HG02884 (cell line): ENCODE results near the gene GJD3.
"Not testable (repeated sequence)": the region's sequence is repeated elsewhere in the genome, so short reads cannot be mapped to it uniquely, and the experiment has no call there.

Experiments used
- ATAC-seq: cut with Tn5 transposase; IDR thresholded peaks from one replicate; pipeline ENCODE4 v1.9.1; 2021; ENCODE audit warnings: mild to moderate bottlenecking, moderate library complexity; ENCODE audit not compliant: unreplicated experiment

GJD3 gene

GRCh38 chr17:40364121-40364861 lies at the start of gene GJD3:
Gene GJD3, minus strand, starts transcription at chr17:40364737. Its CDS starts 922 bp downstream, at chr17:40363815.
- ATAC-seq: no peak

- ATAC-seq: not testable (repeated sequence)
Measured at GRCh38 chr17:40414312-40414711, 49.8 kb upstream of the GJD3 start.

- ATAC-seq: no peak
Measured at GRCh38 chr17:40412880-40413279, 48.3 kb upstream of the GJD3 start.

GRCh38 chr17:40411821-40412220 lies 47.3 kb upstream of the GJD3 start:
- ATAC-seq: no peak

GRCh38 chr17:40410082-40410481 lies 45.5 kb upstream of the GJD3 start:
- no peak for ATAC-seq

GRCh38 chr17:40409540-40409939 lies 45.0 kb upstream of the GJD3 start:
- not testable (repeated sequence) for ATAC-seq

GRCh38 chr17:40407460-40407859 lies 42.9 kb upstream of the GJD3 start:
- no peak for ATAC-seq

- ATAC-seq: no peak
Measured at GRCh38 chr17:40404003-40404402, 39.5 kb upstream of the GJD3 start.

- ATAC-seq: no peak
Measured at GRCh38 chr17:40402668-40403067, 38.1 kb upstream of the GJD3 start.

- no peak for ATAC-seq
Measured at GRCh38 chr17:40399185-40399584, 34.6 kb upstream of the GJD3 start.

- ATAC-seq: not testable (repeated sequence)
Measured at GRCh38 chr17:40386555-40386954, 22.0 kb upstream of the GJD3 start.

GRCh38 chr17:40382251-40382650 lies 17.7 kb upstream of the GJD3 start:
- ATAC-seq: no peak

GRCh38 chr17:40378966-40379365 lies 14.4 kb upstream of the GJD3 start:
- no peak for ATAC-seq

GRCh38 chr17:40377832-40378231 lies 13.3 kb upstream of the GJD3 start:
- ATAC-seq: no peak

GRCh38 chr17:40376541-40376940 lies 12.0 kb upstream of the GJD3 start:
- not testable (repeated sequence) for ATAC-seq

GRCh38 chr17:40375786-40376185 lies 11.2 kb upstream of the GJD3 start:
- ATAC-seq: not testable (repeated sequence)

GRCh38 chr17:40374821-40375498 lies 10.4 kb upstream of the GJD3 start:
- no peak for ATAC-seq

GRCh38 chr17:40373999-40374398 lies 9.5 kb upstream of the GJD3 start:
- ATAC-seq: no peak

GRCh38 chr17:40373324-40373723 lies 8.8 kb upstream of the GJD3 start:
- no peak for ATAC-seq

GRCh38 chr17:40372644-40373043 lies 8.1 kb upstream of the GJD3 start:
- ATAC-seq: not testable (repeated sequence)

GRCh38 chr17:40372031-40372430 lies 7.5 kb upstream of the GJD3 start:
- ATAC-seq: no peak

GRCh38 chr17:40371261-40371929 lies 6.9 kb upstream of the GJD3 start:
- ATAC-seq: no peak
